Neural progenitor cell (in vitro differentiated cells): ENCODE results near the gene ZNF253.

Experiments
- EZH2 ChIP-seq: fragments of 200-600 bp; sonication (generic); IDR thresholded peaks from 2 replicates; pipeline ENCODE4 v1.6.1; 2017; ENCODE audit warnings: antibody characterized with exemption, mild to moderate bottlenecking, moderate library complexity
- TF ChIP-seq, protein P1 (sequence below): fragments of 200-600 bp; sonication (generic); IDR thresholded peaks from 2 replicates; pipeline ENCODE4 v1.5.1; 2017; ENCODE audit warnings: antibody characterized with exemption, mild to moderate bottlenecking

GRCh38 chr19:19909654-19910053, 44.0 kb downstream of the ZNF253 start:
- TF ChIP-seq, protein P1, sequence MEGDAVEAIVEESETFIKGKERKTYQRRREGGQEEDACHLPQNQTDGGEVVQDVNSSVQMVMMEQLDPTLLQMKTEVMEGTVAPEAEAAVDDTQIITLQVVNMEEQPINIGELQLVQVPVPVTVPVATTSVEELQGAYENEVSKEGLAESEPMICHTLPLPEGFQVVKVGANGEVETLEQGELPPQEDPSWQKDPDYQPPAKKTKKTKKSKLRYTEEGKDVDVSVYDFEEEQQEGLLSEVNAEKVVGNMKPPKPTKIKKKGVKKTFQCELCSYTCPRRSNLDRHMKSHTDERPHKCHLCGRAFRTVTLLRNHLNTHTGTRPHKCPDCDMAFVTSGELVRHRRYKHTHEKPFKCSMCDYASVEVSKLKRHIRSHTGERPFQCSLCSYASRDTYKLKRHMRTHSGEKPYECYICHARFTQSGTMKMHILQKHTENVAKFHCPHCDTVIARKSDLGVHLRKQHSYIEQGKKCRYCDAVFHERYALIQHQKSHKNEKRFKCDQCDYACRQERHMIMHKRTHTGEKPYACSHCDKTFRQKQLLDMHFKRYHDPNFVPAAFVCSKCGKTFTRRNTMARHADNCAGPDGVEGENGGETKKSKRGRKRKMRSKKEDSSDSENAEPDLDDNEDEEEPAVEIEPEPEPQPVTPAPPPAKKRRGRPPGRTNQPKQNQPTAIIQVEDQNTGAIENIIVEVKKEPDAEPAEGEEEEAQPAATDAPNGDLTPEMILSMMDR = no peak
- TF ChIP-seq EZH2 = no peak
